ENCODE data around the gene STPG2.

- TF ChIP-seq ZBTB33 (IDR thresholded peaks at IDR 0.05) (no peak), ATF3 (IDR thresholded peaks at IDR 0.05) (no peak), CTCF (IDR thresholded peaks at IDR 0.05; ENCODE audit: low read depth, low read length, missing input control) (no peak), YY1 (IDR thresholded peaks at IDR 0.05) (no peak), GABPA (IDR thresholded peaks at IDR 0.05 in 1 of 2, conservative IDR thresholded peaks at IDR 0.05 in 1 of 2) (no peak), TAF1 (conservative IDR thresholded peaks at IDR 0.05) (no peak), MAX (IDR thresholded peaks at IDR 0.05) (no peak), SP1 (IDR thresholded peaks at IDR 0.05) (no peak)
Observed at GRCh38 chr4:97643179-97643578, 500.1 kb downstream of the STPG2 start.

Data from liver (tissue), 3 donors.